ENCODE results near the gene RAD23B. TPM values are rescaled to one million over a fixed set of nuclear protein-coding genes. Genes with fewer than 3 reads are reported as not detected.

Gene RAD23B
- total and polyA plus RNA-seq, 4 experiments from 2014 or later = 8.1 to 54.2 (median 30.8) TPM

DNA sequence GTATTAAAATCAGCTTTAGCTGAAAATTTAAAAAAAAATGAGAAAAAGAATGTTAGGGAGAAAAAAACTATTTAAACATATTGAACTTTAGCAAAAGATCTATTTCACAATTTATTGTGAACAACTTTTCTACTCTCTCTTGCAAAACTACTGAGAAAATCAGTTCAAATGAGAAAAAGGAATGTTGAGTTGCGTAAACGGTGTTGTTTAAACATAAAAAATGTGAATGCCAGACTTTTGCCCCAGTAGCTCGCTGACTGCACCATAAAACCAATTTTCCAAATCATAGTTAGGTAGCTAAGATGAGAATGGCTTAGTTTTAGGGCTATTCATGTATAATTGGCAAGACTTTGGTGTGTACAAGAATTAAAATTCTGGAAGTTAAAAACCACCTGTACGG is 13.4 kb upstream of the RAD23B start:
- Histone ChIP-seq H3K36me3 (ENCODE audit: insufficient read depth, low read length) (no peaks in the 10 kb centered on the region), H3K27me3 (ENCODE audit: insufficient read depth, low read length) (no peaks in the 10 kb centered on the region), H3K4me3 (ENCODE audit: low read length in 2 of 2) (no peak overlapping the region), H3K27ac (ENCODE audit: low read depth, low read length) (no peak overlapping the region), H3K4me1 (ENCODE audit: insufficient read depth, low read length) (no peaks in the 10 kb centered on the region), H3K9me3 (ENCODE audit: control insufficient read depth in 1 of 2, low read length in 2 of 2) (no peaks in the 10 kb centered on the region)
- intact Hi-C loops (cut with micrococcal nuclease) = no loop called here
- ChIA-PET CTCF (ENCODE audit: partially characterized antibody) (interaction anchor here (0.7 to 2.1 kb wide), 4 partner anchors 9 to 71 kb away, joined by 3 to 9 read pairs (median 5); no protein-coding TSS in a partner anchor), POLR2A (ENCODE audit: partially characterized antibody) (no interaction called here)
- Mint-ChIP-seq H3K27me3 (peaks cover 9 to 15% of the 10 kb centered on the region in 2 donors), H3K4me3 (no peak overlapping the region), H3K4me1 (no peaks in the 10 kb centered on the region), H3K9me3 (peaks cover 0 to 11% (median 8%) of the 10 kb centered on the region in 8 donors), H3K27ac (no peak overlapping the region), H3K36me3 (peaks cover 0 to 4% of the 10 kb centered on the region in 2 donors)
- no peak for DNase-seq

DNA sequence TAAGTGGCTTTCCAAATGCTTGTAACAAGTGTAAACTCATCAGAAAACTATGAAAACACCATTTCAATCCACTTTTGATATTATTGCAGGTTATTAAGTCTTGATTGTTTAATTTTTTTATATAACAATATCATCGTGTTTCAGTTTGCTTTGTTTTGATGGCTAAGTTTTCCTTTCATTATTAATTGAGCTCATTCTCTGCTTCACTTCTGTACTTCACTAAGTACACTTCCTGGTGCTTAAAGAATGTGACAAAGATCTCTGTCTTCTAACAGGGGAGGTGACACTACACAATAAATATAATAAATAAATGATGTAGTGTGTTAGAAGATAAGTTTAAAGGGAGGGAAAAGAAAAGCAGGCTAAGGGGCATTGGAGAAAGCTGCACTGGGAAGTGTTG is 13.0 kb upstream of the RAD23B start:
- peaks cover 0 to 7% (median 6%) of the 10 kb centered on the region in 8 donors for H3K9me3 Mint-ChIP-seq
- peaks cover 9 to 17% of the 10 kb centered on the region in 2 donors for H3K27me3 Mint-ChIP-seq
- Histone ChIP-seq H3K27me3 (ENCODE audit: insufficient read depth, low read length) (no peaks in the 10 kb centered on the region), H3K9me3 (ENCODE audit: control insufficient read depth in 1 of 2, low read length in 2 of 2) (no peaks in the 10 kb centered on the region), H3K4me3 (ENCODE audit: low read length in 2 of 2) (no peak overlapping the region), H3K36me3 (ENCODE audit: insufficient read depth, low read length) (no peaks in the 10 kb centered on the region), H3K4me1 (ENCODE audit: insufficient read depth, low read length) (no peaks in the 10 kb centered on the region), H3K27ac (ENCODE audit: low read depth, low read length) (no peak overlapping the region)
- no peak overlapping the region for H3K4me3 Mint-ChIP-seq
- intact Hi-C loops (cut with micrococcal nuclease) = no loop called here
- peaks cover 0 to 4% of the 10 kb centered on the region in 2 donors for H3K36me3 Mint-ChIP-seq
- H3K4me1 Mint-ChIP-seq = no peaks in the 10 kb centered on the region
- ChIA-PET CTCF (ENCODE audit: partially characterized antibody) (interaction anchor here (1.2 to 2.1 kb wide), 2 partner anchors 9 to 71 kb away, joined by 7 to 9 read pairs; no protein-coding TSS in a partner anchor), POLR2A (ENCODE audit: partially characterized antibody) (no interaction called here)
- H3K27ac Mint-ChIP-seq = no peak overlapping the region
- no peak for DNase-seq

DNA sequence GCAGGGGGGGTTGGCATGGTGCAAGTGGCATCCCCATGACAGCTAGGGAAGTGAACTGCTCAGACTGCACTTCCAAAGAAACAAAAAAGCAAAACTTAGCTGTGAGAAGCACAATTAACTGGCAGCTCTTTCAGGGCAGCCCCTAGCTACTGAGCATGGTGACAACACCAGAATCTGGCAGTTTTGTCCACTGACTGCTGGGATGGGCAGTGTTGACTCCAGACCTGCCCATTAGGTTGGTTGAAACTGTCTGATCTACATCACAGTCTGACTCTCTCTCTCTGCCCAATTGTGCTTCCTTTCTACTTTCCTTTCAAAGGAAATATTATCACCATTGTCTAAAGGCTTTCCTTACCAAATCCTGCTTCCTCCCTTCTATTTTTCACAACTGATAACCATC is 12.5 kb upstream of the RAD23B start:
- intact Hi-C loops (cut with micrococcal nuclease) = no loop called here
- CTCF ChIA-PET (ENCODE audit: partially characterized antibody) = interaction anchor here (1.2 to 2.1 kb wide), 2 partner anchors 10 to 71 kb away, joined by 7 to 9 read pairs; no protein-coding TSS in a partner anchor
- Mint-ChIP-seq H3K27me3 (peaks cover 12 to 22% of the 10 kb centered on the region in 2 donors), H3K4me1 (no peaks in the 10 kb centered on the region), H3K4me3 (no peak overlapping the region), H3K27ac (no peak overlapping the region), H3K36me3 (peaks cover 0 to 4% of the 10 kb centered on the region in 2 donors), H3K9me3 (peaks cover 0 to 3% (median 2%) of the 10 kb centered on the region in 8 donors)
- Histone ChIP-seq H3K27ac (ENCODE audit: low read depth, low read length) (no peak overlapping the region), H3K4me3 (ENCODE audit: low read length in 2 of 2) (no peak overlapping the region), H3K36me3 (ENCODE audit: insufficient read depth, low read length) (no peaks in the 10 kb centered on the region), H3K27me3 (ENCODE audit: insufficient read depth, low read length) (peaks cover 3% of the 10 kb centered on the region), H3K4me1 (ENCODE audit: insufficient read depth, low read length) (no peaks in the 10 kb centered on the region), H3K9me3 (ENCODE audit: control insufficient read depth in 1 of 2, low read length in 2 of 2) (no peaks in the 10 kb centered on the region)
- POLR2A ChIA-PET (ENCODE audit: partially characterized antibody) = no interaction called here
- DNase-seq = no peak

DNA sequence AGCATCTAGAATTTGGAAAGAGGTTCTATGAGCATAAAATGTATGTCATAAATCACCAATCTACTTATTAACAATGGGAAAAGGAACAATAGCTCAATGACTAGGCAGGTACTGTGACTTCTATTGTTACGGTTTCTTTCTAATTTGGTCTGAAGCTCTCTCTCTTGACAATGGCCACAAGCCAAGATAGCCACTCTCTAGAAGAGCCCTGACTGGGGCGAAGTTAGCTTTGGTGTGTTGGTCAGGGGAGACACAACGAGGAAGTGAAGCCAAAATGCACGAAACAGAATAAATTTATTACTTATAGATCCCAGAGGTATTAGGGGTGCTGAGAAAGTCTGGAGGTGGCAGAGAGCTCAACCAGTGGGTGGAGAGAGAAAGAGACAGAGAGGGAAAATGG is 9.4 kb upstream of the RAD23B start:
- no peak overlapping the region for H3K4me3 Mint-ChIP-seq

DNA sequence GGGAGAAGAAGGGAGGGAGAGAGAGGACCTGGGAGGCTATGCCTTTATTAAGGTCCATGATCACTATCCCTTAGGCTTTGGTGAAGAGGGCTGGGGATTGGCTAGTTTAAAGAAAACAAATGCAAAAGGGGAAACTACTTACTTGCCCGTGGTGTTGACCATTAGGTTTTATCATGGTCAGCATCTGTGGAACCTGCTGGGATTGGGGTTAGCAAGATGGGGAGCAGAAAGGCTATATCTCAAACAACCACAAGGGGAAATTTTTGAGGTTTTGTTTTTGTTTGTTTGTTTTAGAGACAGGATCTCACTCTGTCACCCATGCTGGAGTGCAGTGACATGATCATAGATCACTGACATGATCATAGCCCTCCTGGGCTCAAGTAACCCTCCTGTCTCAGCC is 9.0 kb upstream of the RAD23B start:
- ChIA-PET POLR2A (ENCODE audit: partially characterized antibody) (interaction anchor here (1.0 kb wide), 1 partner anchor 9 kb away, joined by 4 read pairs; the partner anchor contains the start of gene RAD23B), CTCF (ENCODE audit: partially characterized antibody) (interaction anchor here (1.2 kb wide), 1 partner anchor 67 kb away, joined by 5 read pairs; no protein-coding TSS in a partner anchor)
- Mint-ChIP-seq H3K27me3 (peaks cover 16 to 22% of the 10 kb centered on the region in 2 donors), H3K36me3 (no peaks in the 10 kb centered on the region), H3K4me3 (no peak overlapping the region), H3K9me3 (no peaks in the 10 kb centered on the region), H3K27ac (no peak overlapping the region), H3K4me1 (no peaks in the 10 kb centered on the region)
- no peak for DNase-seq
- H3K27me3 ChIP-seq (ENCODE audit: insufficient read depth, low read length) = peaks cover 4% of the 10 kb centered on the region
- intact Hi-C loops (cut with micrococcal nuclease) = no loop called here
- no peaks in the 10 kb centered on the region for H3K9me3 ChIP-seq (ENCODE audit: control insufficient read depth in 1 of 2, low read length in 2 of 2)
- no peaks in the 10 kb centered on the region for H3K36me3 ChIP-seq (ENCODE audit: insufficient read depth, low read length)
- no peak overlapping the region for H3K4me3 ChIP-seq (ENCODE audit: low read length in 2 of 2)
- H3K4me1 ChIP-seq (ENCODE audit: insufficient read depth, low read length) = no peaks in the 10 kb centered on the region
- H3K27ac ChIP-seq (ENCODE audit: low read depth, low read length) = no peak overlapping the region

More for the DNA sequence above, 9.4 kb upstream of the RAD23B start:
- CTCF ChIA-PET (ENCODE audit: partially characterized antibody) = interaction anchor here (1.2 to 1.3 kb wide), 2 partner anchors 9 to 68 kb away, joined by 4 to 5 read pairs; no protein-coding TSS in a partner anchor
- H3K9me3 ChIP-seq (ENCODE audit: control insufficient read depth in 1 of 2, low read length in 2 of 2) = no peaks in the 10 kb centered on the region
- no peaks in the 10 kb centered on the region for H3K9me3 Mint-ChIP-seq
- intact Hi-C loops (cut with micrococcal nuclease) = no loop called here
- no peak for DNase-seq
- H3K27me3 ChIP-seq (ENCODE audit: insufficient read depth, low read length) = peaks cover 4% of the 10 kb centered on the region
- no peak overlapping the region for H3K27ac Mint-ChIP-seq
- H3K36me3 ChIP-seq (ENCODE audit: insufficient read depth, low read length) = no peaks in the 10 kb centered on the region
- POLR2A ChIA-PET (ENCODE audit: partially characterized antibody) = interaction anchor here (1.0 kb wide), 1 partner anchor 10 kb away, joined by 4 read pairs; the partner anchor contains the start of gene RAD23B
- no peaks in the 10 kb centered on the region for H3K4me1 Mint-ChIP-seq
- no peaks in the 10 kb centered on the region for H3K36me3 Mint-ChIP-seq
- H3K4me1 ChIP-seq (ENCODE audit: insufficient read depth, low read length) = no peaks in the 10 kb centered on the region
- no peak overlapping the region for H3K27ac ChIP-seq (ENCODE audit: low read depth, low read length)
- no peak overlapping the region for H3K4me3 ChIP-seq (ENCODE audit: low read length in 2 of 2)
- H3K27me3 Mint-ChIP-seq = peaks cover 16 to 22% of the 10 kb centered on the region in 2 donors

DNA sequence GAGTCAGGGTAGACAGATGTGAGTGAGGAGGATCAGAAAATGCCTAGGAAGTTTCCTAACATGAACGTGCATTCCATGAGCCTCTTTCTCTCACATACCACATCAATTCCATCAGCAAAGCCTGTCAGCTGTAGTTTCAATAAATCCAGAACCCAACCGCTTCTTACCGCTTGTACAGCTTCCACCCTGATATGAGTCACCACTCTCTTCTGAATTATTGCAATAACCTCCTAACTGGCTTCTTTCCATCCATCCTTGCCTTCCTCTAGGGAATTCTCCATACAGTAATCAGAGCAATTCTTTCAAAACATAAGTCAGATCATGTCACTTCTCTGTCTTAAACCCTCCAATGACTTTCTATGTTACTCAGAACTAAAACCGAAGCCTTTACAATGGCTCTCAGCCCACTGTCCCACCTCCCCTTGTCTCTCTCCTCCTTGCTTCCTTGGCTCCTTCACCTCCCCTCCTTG is 8.1 kb upstream of the RAD23B start:
- H3K4me3 Mint-ChIP-seq = no peak overlapping the region
- POLR2A ChIA-PET (ENCODE audit: partially characterized antibody) = no interaction called here

DNA sequence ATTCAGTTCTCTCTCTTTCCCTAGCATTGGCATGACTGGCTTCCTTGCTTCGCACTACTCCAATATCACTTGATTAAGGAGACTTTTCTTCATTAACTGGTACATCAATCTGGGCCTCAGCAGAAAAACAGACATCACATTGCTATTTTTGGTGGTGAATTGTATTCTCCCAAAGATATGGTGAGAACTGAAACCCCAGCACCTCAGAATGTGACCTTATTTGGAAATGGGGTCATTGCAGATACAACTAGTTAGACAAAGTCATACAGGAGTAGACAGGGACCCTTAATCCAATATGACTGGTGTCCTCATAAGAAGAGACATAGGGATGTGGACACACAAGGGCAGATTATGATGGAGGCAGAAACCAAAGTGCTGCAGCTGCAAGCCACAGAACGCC is 7.5 kb upstream of the RAD23B start:
- Histone ChIP-seq H3K9me3 (ENCODE audit: control insufficient read depth in 1 of 2, low read length in 2 of 2) (no peaks in the 10 kb centered on the region), H3K36me3 (ENCODE audit: insufficient read depth, low read length) (no peaks in the 10 kb centered on the region), H3K4me3 (ENCODE audit: low read length in 2 of 2) (no peak overlapping the region), H3K27me3 (ENCODE audit: insufficient read depth, low read length) (peaks cover 4% of the 10 kb centered on the region), H3K4me1 (ENCODE audit: insufficient read depth, low read length) (no peaks in the 10 kb centered on the region), H3K27ac (ENCODE audit: low read depth, low read length) (no peak overlapping the region)
- Mint-ChIP-seq H3K36me3 (no peaks in the 10 kb centered on the region), H3K9me3 (no peaks in the 10 kb centered on the region), H3K4me1 (no peaks in the 10 kb centered on the region), H3K27me3 (peaks cover 16 to 22% of the 10 kb centered on the region in 2 donors), H3K27ac (no peak overlapping the region), H3K4me3 (no peak overlapping the region)
- ChIA-PET POLR2A (ENCODE audit: partially characterized antibody) (no interaction called here), CTCF (ENCODE audit: partially characterized antibody) (interaction anchor here (1.5 kb wide), 1 partner anchor 66 kb away, joined by 3 read pairs; no protein-coding TSS in a partner anchor)
- intact Hi-C loops (cut with micrococcal nuclease) = no loop called here
- DNase-seq = no peak

More for the DNA sequence above, 8.1 kb upstream of the RAD23B start:
- Histone ChIP-seq H3K4me1 (ENCODE audit: insufficient read depth, low read length) (no peaks in the 10 kb centered on the region), H3K4me3 (ENCODE audit: low read length in 2 of 2) (no peak overlapping the region), H3K27me3 (ENCODE audit: insufficient read depth, low read length) (peaks cover 4% of the 10 kb centered on the region), H3K9me3 (ENCODE audit: control insufficient read depth in 1 of 2, low read length in 2 of 2) (no peaks in the 10 kb centered on the region), H3K36me3 (ENCODE audit: insufficient read depth, low read length) (no peaks in the 10 kb centered on the region), H3K27ac (ENCODE audit: low read depth, low read length) (no peak overlapping the region)
- no peak for DNase-seq
- CTCF ChIA-PET (ENCODE audit: partially characterized antibody) = interaction anchor here (1.5 kb wide), 1 partner anchor 66 kb away, joined by 3 read pairs; no protein-coding TSS in a partner anchor
- Mint-ChIP-seq H3K4me1 (no peaks in the 10 kb centered on the region), H3K9me3 (no peaks in the 10 kb centered on the region), H3K36me3 (no peaks in the 10 kb centered on the region), H3K27me3 (peaks cover 16 to 22% of the 10 kb centered on the region in 2 donors), H3K27ac (no peak overlapping the region)
- intact Hi-C loops (cut with micrococcal nuclease) = no loop called here

All from CD4-positive, alpha-beta memory T cell (primary cell).